Activated gamma-delta T cell (primary cell): ENCODE measurements around the gene KDM5A.
"Not testable (repeated sequence)": the region's sequence is repeated elsewhere in the genome, so short reads cannot be mapped to it uniquely, and the experiment has no call there.

Source experiments
- DNase-seq: peaks from one replicate; lab custom pipeline; 2025; lab: John Stamatoyannopoulos, UW
- total RNA-seq, 2 donors: gene quantifications; one replicate each; lab custom pipeline; 2026; lab: John Stamatoyannopoulos, UW

Gene KDM5A
- total RNA-seq: 356 to 387 reads per million in 2 donors

DNA sequence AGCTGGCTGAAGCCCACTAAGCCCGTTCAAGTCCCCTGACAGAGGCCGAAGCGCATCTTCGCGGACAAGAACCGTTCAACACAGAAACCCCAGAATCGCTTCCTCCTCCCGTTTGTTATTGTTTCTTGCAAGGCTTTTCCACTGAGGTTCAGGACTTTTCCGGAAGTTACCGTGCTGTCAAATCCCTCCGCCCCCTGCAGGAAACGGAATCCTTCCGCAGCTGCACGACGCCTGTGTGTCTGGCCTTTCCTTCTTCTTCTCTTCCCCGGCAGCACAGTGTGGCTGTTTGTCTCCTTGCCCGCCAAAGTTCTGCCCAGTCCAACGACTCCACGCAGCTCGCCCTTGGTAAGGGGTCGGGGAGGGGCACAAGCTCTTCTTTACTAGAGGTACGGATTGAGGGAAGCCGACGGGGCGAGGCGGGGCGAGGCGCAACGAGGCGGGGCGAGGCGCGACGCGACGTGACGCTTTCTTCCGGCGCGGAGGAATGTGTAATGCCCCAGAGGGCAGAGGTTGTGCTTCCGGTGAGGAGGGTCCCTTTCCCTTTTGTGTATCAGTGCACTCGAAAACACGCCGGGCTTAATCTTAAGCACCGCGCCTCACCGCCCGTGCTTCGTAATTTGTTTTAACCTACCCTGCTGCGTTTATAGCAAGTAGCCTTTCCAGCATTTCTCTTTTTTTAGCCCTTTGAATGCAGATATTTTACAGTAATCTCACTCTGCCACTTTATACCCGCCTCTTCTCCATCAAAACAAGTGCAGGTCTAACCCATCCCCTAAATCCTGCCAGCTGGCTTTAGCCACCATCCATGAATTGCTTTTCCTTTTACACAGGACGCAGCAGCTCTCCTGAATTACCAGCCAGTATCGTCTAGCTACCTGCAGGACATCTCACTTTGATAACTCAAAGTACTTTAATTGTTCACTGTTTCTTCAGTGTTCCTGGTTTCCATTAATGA, at the start of gene KDM5A:
TSS of gene KDM5A (minus strand) at position 179 of the 955 bp plus-strand sequence. CDS start 229 bp downstream, outside the sequence.
- DNase-seq: no peak

DNA sequence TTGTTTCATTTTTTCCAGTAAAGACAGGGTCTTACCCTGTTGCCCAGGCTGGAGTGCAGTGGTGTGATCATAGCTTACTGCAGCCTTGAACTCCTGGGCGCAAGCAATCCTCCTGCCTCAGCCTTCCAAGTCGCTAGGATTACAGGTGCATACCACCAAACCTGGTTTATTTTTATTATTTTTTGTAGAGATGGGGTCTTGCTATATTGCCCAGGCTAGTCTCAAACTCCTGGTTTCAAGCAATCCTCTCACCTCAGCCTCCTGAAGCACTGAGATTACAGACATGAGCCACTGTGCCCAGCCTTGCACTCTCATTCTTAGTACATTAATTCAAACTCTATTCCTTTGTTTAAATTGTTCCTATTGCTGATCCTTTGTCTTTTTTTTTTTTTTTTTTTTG, 46.6 kb upstream of the KDM5A start:
- not testable (repeated sequence) for DNase-seq

DNA sequence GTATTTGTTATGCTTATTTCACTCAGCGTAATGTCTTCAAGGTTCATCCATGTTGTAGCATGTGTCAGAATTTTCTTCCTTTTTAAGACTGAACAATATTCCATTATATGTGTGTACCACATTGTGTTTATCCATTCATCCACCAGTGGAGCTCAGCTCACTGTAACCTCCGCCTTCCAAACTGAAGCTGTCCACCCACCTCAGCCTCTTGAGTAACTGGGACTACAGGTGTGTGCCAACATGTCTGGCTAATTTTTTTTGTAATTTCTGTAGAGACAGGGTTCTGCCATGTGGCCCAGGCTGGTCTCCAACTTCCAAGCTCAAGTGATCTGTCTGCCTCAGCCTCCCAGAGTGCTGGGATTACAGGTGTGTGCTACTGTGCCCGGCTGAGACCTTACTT, 33.4 kb upstream of the KDM5A start:
- DNase-seq: no peak

DNA sequence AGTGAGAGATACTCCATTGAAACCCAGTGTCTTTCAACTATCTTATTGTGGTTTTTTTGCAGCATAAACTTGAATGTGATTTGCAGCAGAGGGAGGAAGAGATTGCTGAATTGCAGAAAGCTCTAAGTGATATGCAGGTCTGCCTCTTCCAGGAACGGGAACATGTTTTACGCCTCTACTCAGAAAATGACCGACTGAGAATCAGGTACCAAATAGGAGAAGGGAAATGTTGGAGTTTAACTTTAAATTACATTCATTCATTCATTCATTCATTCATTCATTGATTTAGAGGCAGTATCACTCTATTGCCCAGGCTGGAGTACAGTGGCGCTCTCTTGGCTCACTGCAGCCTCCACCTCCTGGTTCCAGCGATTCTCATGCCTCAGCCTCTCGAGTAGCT, 29.3 kb upstream of the KDM5A start:
- DNase-seq: no peak

DNA sequence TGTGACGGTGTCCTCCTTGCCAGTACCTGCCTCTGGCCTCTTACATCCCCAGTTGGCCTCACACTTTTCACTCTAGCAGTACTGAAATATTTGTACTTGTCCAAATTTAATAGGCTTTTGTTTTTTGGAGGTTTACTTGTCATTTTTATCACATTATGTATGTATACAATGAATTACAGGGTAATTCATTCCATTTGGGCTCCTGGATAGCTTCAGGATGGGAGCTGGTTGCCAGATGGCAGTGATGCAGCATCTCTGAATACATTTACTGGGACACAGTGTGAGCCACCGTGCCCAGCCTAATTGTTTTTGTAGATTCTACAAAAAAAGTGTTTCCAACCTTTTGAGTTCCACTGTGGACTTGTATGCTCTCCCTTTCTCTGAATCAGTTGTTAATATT, 25.7 kb upstream of the KDM5A start:
- DNase-seq: no peak

DNA sequence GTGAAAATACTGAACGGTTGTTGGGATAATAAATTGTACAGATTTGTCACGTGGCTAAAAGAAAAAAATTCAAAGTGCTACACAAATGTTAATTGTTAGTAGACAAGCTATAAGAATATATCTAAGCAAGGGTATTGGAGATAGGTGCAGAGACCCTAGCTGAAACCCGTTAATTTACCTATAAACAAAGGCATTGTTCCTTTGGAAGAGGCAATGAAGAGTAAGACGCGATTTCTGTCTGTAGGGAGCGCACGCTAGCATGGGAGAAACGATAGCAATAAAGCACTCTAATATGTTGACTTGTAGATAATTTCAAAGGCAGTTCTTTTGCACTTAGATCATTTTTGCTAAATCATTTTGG, 12.9 kb upstream of the KDM5A start:
- no peak for DNase-seq

DNA sequence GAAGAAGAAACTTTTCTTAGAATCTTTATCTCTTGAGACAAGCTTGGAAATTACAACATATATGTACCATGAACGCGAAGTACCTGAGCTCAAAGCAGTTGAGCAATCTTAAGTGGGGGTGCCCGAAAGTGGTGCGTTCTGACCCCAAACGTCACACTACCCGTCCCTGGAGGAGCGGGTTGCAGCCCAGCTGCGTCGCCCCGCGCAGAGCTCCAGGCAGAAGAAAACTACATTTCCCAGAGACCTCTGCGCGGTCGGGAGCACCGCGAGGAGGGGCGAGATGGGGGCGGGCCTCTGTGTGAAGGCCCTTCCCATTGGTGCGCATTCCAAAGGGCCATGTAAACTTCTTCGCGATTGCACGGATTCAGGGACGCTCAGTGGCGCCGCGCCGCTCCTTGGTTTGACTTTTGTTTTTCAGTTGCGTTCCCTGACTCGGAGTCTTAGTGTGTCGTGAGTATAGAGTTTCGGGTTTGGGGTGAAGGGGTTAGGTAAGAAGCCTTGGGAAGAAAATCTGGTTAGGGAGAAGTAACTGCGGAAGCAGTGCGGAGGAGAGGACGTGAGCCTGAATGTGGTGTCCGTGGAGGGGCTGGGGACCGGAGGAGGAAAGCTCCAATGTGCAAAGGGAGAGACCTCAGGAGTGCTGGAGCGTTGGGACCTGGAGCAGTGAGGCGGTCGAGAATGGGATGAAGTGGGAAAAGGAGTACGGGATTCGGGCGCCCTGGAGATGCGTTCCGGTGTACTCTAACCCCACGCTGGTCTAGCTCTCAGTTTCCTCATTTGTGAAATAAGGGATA, 12.3 kb upstream of the KDM5A start, which contains the start of gene CCDC77:
TSS of gene CCDC77 (plus strand) at position 410 of the 794 bp plus-strand sequence. CDS start 7,740 bp downstream, outside the sequence.
- DNase-seq: no peak

DNA sequence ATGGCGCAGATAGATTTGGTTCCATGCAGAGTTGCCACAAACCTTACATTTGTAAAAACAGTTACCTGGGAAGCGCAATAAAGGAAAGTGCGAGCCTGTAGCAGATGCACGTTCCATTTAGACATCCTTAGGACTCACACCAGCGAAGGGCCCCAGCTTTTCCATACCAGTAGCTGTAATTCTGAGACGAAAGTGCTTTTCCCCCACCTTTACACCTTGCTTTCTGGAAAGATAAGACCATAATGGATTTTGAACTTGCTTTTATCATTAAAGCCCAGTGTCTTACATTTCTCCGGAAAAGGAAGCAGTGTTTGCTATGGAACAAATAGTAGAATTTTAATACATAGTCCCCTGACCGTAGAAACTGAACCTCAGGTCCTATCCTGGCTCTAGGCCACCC, 11.7 kb upstream of the KDM5A start:
- no peak for DNase-seq

DNA sequence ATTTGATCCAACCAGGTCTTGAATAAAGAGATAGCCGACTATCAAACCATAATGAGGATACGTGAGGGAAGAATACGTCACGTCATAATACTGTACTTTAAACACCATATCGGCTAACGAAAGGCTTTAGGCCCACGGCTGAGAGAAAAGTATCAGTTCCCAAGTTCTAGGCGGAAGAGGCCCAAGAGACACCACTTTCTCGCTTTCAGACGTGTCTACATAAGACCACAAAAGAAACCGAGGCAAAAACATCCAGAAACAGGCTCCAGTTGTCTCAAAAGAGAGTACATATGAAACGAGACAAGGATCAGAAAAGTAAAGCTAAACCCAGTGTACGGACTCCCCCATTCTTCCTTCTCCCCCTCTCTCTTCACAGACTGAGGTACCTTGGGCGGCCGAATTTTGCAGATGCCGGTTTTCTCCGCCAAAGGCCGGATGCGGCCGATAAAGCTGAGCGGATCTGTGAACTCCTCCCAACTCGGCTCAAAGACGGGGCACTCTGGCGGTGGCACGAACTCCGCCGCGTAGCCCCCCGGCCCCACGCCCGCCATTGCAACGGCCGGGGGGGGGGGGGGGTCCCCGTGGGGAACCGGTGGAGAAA, 479 bp downstream of the KDM5A start:
- DNase-seq: no peak

DNA sequence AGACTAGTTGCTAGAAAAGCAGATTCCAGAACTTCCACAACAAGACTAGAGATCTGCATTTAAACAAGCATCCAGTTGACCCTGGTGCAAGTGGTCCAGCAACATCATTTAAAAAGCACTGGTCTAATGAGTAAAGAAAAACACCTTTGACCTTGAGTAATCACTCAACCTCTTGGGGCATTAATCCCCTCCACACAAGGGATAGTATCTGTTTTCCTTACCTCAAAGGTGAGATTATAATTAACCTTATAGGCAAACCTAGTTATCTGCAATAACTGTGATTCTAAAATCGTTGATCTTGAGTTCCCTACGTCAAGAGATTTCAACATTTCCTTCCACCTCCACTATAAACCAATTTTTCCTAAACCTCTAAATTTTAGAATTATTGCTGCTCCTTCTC, 1.1 kb downstream of the KDM5A start:
- no peak for DNase-seq

DNA sequence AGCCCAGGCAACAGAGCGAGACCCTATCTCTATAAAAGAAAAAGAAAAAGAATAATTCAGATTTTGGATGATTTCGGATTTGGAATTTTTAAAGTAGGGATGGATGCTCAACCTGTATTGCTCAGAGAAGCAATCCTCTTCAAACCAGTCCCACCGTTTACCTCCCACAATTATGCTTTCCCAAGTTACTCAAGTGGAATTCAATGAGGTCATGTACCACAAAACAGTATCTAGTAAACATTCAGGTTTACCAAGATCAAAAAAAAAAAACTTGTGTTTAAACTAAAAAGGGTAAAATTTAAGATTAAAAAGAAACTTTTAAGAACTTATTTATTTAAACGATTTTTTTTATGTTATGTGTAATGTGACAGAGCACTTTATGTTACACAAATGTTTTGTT, 2.5 kb downstream of the KDM5A start:
- DNase-seq: no peak

DNA sequence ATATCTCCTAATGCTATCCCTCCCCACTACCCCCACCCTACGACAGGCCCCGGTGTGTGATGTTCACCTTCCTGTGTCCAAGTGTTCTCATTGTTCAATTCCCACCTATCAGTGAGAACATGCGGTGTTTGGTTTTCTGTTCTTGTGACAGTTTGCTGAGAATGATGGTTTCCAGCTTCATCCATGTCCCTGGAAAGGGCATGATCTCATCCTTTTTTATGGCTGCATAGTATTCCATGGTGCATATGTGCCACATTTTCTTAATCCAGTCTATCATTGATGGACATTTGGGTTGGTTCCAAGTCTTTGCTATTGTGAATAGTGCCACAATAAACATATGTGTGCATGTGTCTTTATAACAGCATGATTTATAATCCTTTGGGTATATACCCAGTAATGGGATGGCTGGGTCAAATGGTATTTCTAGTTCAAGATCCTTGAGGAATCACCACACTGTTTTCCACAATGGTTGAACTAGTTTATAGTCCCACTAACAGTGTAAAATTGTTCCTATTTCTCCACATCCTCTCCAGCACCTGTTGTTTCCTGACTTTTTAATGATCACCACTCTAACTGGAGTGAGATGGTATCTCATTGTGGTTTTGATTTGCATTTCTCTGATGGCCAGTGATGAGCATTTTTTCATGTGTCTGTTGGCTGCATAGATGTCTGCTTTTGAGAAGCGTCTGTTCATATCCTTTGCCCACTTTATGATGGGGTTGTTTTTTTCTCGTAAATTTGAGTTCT, 18.2 kb downstream of the KDM5A start:
- not testable (repeated sequence) for DNase-seq

DNA sequence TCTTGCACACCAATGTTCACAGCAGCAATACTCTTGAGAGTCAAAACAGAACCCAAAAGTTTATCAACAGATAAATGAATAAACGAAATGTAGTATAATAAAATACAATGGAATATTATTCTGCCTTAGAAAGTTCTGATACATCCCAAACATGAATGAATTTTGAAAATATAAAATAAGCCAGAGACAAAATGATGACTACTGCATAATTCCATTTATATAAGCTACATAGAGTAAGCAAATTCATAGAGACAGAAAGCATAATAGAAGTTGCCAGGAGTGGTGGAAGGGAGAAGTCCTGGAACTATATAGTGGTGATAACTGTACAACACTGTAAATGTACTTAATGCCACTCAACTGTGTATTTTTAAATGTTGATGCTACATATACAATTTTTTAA, 21.1 kb downstream of the KDM5A start:
- no peak for DNase-seq

DNA sequence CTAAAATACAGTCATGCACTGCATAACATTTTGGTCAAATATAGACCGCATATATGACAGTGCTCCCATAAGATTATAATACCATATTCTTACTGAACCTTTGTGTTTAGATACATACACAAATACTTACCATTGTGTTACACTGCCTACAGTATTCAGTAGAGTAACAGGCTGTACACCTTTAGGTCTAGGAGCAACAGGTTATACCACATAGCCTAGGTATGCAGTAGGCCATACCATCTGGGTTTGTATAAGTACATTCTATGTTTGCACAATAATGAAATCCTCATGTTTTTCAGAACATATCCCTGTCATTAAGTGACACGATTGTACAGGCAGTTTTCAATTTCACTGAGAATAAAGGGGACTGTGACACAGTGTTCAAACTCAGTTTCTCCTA, 22.3 kb downstream of the KDM5A start:
- no peak for DNase-seq

DNA sequence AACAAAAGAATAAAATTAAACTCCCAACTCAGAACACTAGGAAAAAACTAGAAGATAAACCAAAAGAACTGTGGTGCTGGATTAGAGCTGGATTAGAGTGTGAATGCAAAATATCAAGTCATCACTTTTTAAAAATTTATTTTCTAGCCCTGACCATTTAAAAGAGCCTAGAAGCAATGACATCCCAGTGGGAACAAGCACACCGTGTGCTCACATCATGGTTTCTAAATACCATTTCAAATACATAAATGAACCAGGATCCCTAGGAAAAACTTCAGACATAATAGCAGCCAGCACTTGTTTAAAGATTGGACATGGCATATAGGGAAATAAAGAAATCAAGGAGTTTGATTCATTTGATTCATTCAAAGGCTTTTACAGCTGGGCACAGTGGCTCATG, 30.0 kb downstream of the KDM5A start:
- DNase-seq: no peak

DNA sequence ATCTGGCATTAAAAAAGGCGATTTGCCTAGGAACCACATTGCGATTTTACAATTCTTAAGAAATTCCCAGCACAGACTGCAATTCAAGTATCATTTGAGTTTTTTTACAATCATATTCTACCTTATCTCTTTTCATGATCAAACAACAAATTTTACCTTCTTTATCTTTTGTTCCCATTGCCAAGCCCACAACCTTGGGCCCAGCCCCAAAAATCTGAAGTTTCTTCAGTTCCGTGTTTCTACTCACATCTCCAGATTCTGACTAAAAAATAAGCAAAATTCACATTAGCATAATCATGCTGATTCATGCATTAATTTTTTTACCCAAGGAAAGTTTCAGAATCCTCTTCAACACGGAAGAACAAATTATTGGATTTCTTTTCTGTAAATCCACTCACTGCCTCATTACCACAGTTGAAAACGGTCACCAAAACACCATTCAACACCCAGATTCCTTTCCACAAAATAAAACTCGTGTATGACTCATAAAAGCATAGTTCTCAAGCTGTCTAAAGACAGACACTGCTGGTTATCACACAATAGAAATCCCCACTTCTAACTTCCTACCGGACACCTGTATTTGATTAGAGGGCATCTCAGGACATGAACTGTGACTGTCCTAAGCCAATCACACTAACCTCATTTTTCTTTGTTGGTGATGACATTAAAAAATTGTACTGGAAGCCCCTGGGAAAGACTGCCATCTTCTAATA, 32.7 kb downstream of the KDM5A start:
- no peak for DNase-seq

DNA sequence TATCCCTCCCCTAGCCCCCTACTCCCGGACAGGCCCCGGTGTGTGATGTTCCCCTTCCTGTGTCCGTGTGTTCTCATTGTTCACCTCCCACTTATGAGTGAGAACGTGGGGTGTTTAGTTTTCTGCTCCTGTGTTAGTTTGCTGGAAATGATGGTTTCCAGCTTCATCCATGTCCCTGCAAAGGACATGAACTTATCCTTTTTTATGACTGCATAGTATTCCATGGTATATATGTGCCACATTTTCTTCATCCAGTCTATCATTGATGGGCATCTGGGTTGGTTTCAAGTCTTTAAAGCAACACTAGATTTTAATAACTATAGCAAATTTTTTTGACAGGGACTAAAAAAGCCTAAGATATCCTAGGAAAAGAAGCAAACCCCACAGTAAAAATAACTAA, 37.9 kb downstream of the KDM5A start:
- not testable (repeated sequence) for DNase-seq

DNA sequence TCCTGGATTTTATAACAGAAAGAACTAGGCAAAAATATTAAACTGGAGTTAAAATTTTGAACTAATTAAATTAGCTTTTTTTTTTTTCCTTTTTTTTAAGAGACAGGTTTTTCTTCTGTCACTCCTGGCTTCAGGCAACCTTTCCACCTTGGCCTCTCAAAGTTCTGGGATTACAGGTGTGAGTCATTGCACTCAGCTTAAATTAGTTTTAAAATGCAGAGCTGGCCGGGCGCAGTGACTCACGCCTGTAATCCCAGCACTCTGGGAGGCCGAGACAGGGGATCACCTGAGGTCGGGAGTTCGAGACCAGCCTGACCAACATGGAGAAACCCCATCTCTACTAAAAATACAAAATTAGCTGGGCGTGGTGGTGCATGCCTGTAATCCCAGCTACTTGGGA, 39.5 kb downstream of the KDM5A start:
- DNase-seq: not testable (repeated sequence)

DNA sequence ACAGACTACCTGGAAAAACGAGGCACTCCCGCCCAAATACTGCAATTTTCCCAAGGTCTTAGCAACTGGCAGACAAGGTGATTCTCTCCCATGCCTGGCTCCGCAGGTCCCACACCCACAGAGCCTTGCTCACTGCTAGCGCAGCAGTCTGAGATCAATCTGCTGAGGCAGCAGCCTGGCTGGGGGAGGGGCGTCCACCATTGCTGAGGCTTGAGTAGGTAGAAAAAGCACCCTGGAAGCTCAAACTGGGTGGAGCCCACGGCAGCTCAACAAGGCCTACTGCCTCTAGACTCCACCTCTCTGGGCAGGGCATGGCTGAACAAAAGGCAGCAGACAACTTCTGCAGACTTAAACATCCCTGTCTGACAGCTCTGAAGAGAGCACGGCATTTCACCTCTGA, 46.1 kb downstream of the KDM5A start:
- DNase-seq: not testable (repeated sequence)

DNA sequence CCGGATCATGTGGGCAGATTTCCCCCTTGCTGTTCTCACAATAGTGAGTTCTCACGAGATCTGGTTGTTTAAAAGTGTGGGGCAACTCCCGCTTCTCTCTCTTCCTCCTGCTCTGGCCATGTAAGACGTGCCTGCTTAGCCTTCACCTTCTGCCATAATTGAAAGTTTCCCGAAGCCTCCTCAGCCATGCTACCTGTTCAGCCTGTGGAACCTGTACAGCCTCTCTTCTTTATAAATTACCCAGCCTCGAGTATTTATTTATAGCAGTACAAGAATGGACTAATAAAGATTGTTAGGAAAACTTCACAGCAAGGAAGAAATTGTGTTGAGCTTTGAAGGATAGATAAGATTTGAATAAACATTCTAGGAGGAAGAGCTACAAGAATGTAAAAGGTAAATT, 52.1 kb downstream of the KDM5A start:
- DNase-seq: no peak

DNA sequence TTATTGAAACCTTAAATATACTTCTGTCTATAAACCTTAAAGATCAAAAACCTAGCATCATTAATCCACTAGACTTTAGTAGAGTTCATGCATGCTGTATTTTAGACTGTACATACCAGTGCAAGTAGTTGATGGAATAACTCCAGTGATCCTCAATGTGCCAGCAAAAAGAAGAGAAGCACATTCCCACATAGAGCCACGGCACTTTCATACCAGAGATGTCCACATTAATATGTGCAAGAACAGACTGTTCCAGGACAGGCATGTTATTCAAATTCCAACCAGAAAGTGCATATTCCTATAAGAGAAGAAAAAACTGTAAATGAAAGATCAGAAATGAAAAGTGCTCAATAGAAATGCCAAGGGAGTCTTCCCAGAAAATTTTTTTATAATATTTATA, 55.0 kb downstream of the KDM5A start:
- DNase-seq: no peak
